ENCODE results near the gene DTNBP1.

Gene DTNBP1

DNA sequence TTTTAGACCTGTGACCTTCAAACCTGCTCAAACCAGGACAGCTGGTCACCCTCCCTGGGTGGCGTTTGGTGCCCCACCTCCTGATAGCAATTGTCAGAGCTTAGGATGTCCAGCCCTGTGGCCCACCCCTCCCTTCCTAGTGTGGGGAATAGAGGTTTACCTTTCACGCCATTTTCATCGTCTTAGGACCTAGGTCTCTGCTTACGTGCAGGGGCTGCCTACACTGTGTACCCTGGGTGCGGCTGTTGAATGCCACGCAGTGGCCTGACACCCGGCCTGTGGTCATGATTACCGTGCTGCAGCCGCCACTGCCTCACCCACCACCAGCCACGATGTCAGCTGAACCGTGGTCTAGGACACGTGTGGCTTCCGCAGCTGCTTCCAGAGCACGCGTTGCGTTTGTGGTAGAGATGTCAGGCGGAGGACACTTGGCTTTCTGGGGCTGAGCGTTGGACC is 157.3 kb downstream of the DTNBP1 start:
- ChIA-PET CTCF (interaction anchor here (0.6 to 1.7 kb wide), 4 partner anchors 9 to 1597 kb away, joined by 3 to 8 read pairs (median 4); no protein-coding TSS in a partner anchor), POLR2A (interaction anchor here (0.6 to 1.0 kb wide), 4 partner anchors 9 to 972 kb away, joined by 3 to 5 read pairs (median 4); no protein-coding TSS in a partner anchor)
- no peak overlapping the region for H3K4me3 ChIP-seq (ENCODE audit: low read depth, low read length)
- H3K4me1 ChIP-seq (ENCODE audit: control insufficient read depth, insufficient read depth, low read length): peaks cover 18% of the 10 kb centered on the region
- H3K27ac ChIP-seq (ENCODE audit: extremely low read depth, low read depth, low read length): peak overlapping the region; percentile 54
- no peaks in the 10 kb centered on the region for H3K9me3 ChIP-seq (ENCODE audit: control insufficient read depth, insufficient read depth, low read depth, low read length)
- H3K36me3 ChIP-seq (ENCODE audit: control insufficient read depth in 2 of 2, insufficient read depth in 1 of 2, low read length in 2 of 2): peaks cover 0 to 91% of the 10 kb centered on the region in 2 experiments; a peak in 2 of 3 replicates
- no peak for TF ChIP-seq ZNF837 (tag by site-specific recombination; IDR thresholded peaks at IDR 0.05)
- TF ChIP-seq ZSCAN30 (tag by site-specific recombination; IDR thresholded peaks at IDR 0.05): no peak

DNA sequence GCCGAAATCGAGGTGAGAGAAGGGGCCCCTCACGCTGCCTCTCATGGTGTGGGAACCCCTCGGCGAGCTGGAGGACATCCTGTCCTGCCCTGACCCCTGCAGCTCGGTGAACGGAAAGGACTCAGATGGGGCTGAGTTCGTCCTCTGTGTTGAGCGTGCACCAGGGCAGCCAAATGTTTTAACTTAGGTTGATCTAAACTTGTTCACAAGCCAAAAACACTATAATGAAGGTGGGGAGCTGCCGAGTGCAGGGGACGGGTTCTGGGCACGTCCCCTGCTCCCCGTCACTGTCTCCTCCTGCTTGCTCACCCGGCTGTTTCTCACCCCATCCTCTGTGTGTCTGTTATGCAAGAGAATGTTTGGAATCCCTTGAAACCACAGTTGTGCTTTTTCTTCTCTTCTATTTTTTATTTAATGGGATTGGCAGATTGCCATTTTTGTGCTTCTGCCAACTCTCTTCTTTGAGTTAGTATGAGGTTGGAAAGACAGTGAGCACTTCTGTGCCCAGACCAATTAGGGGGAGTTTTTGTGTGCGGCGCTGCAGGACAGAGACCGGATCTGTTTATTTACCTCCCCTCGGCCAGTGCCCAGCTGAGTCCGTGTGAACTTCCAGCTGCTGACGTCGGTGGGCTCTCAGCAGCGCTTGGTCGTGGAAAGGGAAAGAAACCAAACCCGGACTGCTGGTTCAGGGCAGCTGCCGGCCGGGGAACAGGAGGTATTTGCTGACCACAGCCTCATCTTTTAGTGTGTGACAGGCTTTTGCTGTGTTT is 158.1 kb downstream of the DTNBP1 start:
- H3K4me1 ChIP-seq (ENCODE audit: control insufficient read depth, insufficient read depth, low read length): peaks cover 18% of the 10 kb centered on the region
- H3K27ac ChIP-seq (ENCODE audit: extremely low read depth, low read depth, low read length): peak overlapping the region; percentile 54
- H3K4me3 ChIP-seq (ENCODE audit: low read depth, low read length): no peak overlapping the region
- ChIA-PET CTCF (interaction anchor here (0.7 to 1.7 kb wide), 7 partner anchors 10 to 701 kb away, joined by 3 to 8 read pairs (median 6); no protein-coding TSS in a partner anchor), POLR2A (interaction anchor here (0.6 to 1.0 kb wide), 6 partner anchors 9 to 971 kb away, joined by 3 to 5 read pairs (median 4); no protein-coding TSS in a partner anchor)
- no peaks in the 10 kb centered on the region for H3K9me3 ChIP-seq (ENCODE audit: control insufficient read depth, insufficient read depth, low read depth, low read length)
- H3K36me3 ChIP-seq (ENCODE audit: control insufficient read depth in 2 of 2, insufficient read depth in 1 of 2, low read length in 2 of 2): peaks cover 0 to 92% of the 10 kb centered on the region in 2 experiments; a peak in 2 of 3 replicates
- TF ChIP-seq ZNF214 (tag by site-specific recombination; IDR thresholded peaks at IDR 0.05; ENCODE audit: borderline replicate concordance): no peak
- TF ChIP-seq, protein P1, sequence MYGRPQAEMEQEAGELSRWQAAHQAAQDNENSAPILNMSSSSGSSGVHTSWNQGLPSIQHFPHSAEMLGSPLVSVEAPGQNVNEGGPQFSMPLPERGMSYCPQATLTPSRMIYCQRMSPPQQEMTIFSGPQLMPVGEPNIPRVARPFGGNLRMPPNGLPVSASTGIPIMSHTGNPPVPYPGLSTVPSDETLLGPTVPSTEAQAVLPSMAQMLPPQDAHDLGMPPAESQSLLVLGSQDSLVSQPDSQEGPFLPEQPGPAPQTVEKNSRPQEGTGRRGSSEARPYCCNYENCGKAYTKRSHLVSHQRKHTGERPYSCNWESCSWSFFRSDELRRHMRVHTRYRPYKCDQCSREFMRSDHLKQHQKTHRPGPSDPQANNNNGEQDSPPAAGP (tag by site-specific recombination; IDR thresholded peaks at IDR 0.05): no peak
- TF ChIP-seq KLF9 (tag by site-specific recombination; IDR thresholded peaks at IDR 0.05; ENCODE audit: low read depth): no peak
- TF ChIP-seq EGR2 (tag by site-specific recombination; IDR thresholded peaks at IDR 0.05; ENCODE audit: low read depth): no peak
- TF ChIP-seq ZBTB7A (tag by site-specific recombination; IDR thresholded peaks at IDR 0.05; ENCODE audit: low read depth): no peak
- TF ChIP-seq, protein P2, sequence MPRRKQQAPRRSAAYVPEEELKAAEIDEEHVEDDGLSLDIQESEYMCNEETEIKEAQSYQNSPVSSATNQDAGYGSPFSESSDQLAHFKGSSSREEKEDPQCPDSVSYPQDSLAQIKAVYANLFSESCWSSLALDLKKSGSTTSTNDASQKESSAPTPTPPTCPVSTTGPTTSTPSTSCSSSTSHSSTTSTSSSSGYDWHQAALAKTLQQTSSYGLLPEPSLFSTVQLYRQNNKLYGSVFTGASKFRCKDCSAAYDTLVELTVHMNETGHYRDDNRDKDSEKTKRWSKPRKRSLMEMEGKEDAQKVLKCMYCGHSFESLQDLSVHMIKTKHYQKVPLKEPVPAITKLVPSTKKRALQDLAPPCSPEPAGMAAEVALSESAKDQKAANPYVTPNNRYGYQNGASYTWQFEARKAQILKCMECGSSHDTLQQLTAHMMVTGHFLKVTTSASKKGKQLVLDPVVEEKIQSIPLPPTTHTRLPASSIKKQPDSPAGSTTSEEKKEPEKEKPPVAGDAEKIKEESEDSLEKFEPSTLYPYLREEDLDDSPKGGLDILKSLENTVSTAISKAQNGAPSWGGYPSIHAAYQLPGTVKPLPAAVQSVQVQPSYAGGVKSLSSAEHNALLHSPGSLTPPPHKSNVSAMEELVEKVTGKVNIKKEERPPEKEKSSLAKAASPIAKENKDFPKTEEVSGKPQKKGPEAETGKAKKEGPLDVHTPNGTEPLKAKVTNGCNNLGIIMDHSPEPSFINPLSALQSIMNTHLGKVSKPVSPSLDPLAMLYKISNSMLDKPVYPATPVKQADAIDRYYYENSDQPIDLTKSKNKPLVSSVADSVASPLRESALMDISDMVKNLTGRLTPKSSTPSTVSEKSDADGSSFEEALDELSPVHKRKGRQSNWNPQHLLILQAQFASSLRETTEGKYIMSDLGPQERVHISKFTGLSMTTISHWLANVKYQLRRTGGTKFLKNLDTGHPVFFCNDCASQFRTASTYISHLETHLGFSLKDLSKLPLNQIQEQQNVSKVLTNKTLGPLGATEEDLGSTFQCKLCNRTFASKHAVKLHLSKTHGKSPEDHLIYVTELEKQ (tag by site-specific recombination; IDR thresholded peaks at IDR 0.05; ENCODE audit: borderline replicate concordance): no peak
- no peak for TF ChIP-seq ZNF623 (tag by site-specific recombination; IDR thresholded peaks at IDR 0.05)
- TF ChIP-seq ZNF114 (tag by site-specific recombination; IDR thresholded peaks at IDR 0.05): no peak
- no peak for TF ChIP-seq ZNF354C (tag by site-specific recombination; IDR thresholded peaks at IDR 0.05; ENCODE audit: borderline replicate concordance, low read depth)
- TF ChIP-seq ZNF335 (tag by site-specific recombination; conservative IDR thresholded peaks at IDR 0.05): no peak
- TF ChIP-seq, protein P3, sequence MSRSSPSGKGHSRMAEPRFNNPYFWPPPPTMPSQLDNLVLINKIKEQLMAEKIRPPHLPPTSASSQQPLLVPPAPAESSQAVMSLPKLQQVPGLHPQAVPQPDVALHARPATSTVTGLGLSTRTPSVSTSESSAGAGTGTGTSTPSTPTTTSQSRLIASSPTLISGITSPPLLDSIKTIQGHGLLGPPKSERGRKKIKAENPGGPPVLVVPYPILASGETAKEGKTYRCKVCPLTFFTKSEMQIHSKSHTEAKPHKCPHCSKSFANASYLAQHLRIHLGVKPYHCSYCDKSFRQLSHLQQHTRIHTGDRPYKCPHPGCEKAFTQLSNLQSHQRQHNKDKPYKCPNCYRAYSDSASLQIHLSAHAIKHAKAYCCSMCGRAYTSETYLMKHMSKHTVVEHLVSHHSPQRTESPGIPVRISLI (tag by site-specific recombination; IDR thresholded peaks at IDR 0.05): peak; percentile 95
- TF ChIP-seq, protein P4, sequence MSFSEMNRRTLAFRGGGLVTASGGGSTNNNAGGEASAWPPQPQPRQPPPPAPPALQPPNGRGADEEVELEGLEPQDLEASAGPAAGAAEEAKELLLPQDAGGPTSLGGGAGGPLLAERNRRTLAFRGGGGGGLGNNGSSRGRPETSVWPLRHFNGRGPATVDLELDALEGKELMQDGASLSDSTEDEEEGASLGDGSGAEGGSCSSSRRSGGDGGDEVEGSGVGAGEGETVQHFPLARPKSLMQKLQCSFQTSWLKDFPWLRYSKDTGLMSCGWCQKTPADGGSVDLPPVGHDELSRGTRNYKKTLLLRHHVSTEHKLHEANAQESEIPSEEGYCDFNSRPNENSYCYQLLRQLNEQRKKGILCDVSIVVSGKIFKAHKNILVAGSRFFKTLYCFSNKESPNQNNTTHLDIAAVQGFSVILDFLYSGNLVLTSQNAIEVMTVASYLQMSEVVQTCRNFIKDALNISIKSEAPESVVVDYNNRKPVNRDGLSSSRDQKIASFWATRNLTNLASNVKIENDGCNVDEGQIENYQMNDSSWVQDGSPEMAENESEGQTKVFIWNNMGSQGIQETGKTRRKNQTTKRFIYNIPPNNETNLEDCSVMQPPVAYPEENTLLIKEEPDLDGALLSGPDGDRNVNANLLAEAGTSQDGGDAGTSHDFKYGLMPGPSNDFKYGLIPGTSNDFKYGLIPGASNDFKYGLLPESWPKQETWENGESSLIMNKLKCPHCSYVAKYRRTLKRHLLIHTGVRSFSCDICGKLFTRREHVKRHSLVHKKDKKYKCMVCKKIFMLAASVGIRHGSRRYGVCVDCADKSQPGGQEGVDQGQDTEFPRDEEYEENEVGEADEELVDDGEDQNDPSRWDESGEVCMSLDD (tag by site-specific recombination; IDR thresholded peaks at IDR 0.05): no peak
- no peak for TF ChIP-seq RBAK (tag by site-specific recombination; IDR thresholded peaks at IDR 0.05)
- no peak for TF ChIP-seq GFI1B (tag by site-specific recombination; IDR thresholded peaks at IDR 0.05)
- TF ChIP-seq ZNF138 (tag by site-specific recombination; IDR thresholded peaks at IDR 0.05; ENCODE audit: borderline replicate concordance): no peak
- TF ChIP-seq, protein P5, sequence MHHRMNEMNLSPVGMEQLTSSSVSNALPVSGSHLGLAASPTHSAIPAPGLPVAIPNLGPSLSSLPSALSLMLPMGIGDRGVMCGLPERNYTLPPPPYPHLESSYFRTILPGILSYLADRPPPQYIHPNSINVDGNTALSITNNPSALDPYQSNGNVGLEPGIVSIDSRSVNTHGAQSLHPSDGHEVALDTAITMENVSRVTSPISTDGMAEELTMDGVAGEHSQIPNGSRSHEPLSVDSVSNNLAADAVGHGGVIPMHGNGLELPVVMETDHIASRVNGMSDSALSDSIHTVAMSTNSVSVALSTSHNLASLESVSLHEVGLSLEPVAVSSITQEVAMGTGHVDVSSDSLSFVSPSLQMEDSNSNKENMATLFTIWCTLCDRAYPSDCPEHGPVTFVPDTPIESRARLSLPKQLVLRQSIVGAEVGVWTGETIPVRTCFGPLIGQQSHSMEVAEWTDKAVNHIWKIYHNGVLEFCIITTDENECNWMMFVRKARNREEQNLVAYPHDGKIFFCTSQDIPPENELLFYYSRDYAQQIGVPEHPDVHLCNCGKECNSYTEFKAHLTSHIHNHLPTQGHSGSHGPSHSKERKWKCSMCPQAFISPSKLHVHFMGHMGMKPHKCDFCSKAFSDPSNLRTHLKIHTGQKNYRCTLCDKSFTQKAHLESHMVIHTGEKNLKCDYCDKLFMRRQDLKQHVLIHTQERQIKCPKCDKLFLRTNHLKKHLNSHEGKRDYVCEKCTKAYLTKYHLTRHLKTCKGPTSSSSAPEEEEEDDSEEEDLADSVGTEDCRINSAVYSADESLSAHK (tag by site-specific recombination; IDR thresholded peaks at IDR 0.05): peak; percentile 100
- peak; percentile 79 for TF ChIP-seq ZNF843 (tag by site-specific recombination; IDR thresholded peaks at IDR 0.05)
- no peak for TF ChIP-seq ZNF311 (tag by site-specific recombination; IDR thresholded peaks at IDR 0.05; ENCODE audit: borderline replicate concordance)
- TF ChIP-seq OVOL3 (tag by site-specific recombination; IDR thresholded peaks at IDR 0.05): no peak
- TF ChIP-seq ZNF624 (tag by site-specific recombination; IDR thresholded peaks at IDR 0.05): no peak

Data from HEK293 (cell line).